ENCODE data around the gene CCDC85C.

Gene CCDC85C

DNA sequence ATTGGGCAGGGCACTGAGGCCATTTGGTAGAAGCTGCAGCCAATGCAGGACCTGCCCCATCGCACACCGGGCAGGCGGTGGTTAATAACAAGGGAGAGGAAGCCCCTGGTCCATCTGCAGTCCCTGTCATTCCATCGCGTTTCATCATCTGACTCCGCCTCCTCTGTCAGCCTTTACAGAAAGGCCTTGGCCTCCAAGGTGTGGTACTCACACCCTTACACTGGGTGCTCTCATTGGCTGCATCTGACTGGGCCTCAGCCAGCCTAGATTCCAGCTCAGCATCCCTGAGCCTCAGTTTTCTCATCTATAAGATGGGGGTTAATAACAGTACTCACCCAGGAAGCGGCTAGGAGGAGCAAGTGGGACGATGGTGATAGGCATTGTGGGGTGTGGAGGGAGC is 26.2 kb upstream of the CCDC85C start:
- DNase-seq (ENCODE audit: low read depth, low spot score): no peak

- DNase-seq (ENCODE audit: low read depth, low spot score): peak; percentile 32
Measured at GRCh38 chr14:99628887-99629618, 25.0 kb upstream of the CCDC85C start.

- DNase-seq (ENCODE audit: low read depth, low spot score): no peak
Measured at GRCh38 chr14:99627510-99628381, 23.7 kb upstream of the CCDC85C start.

GRCh38 chr14:99627100-99627499 is 23.1 kb upstream of the CCDC85C start:
- no peak for DNase-seq (ENCODE audit: low read depth, low spot score)

DNA sequence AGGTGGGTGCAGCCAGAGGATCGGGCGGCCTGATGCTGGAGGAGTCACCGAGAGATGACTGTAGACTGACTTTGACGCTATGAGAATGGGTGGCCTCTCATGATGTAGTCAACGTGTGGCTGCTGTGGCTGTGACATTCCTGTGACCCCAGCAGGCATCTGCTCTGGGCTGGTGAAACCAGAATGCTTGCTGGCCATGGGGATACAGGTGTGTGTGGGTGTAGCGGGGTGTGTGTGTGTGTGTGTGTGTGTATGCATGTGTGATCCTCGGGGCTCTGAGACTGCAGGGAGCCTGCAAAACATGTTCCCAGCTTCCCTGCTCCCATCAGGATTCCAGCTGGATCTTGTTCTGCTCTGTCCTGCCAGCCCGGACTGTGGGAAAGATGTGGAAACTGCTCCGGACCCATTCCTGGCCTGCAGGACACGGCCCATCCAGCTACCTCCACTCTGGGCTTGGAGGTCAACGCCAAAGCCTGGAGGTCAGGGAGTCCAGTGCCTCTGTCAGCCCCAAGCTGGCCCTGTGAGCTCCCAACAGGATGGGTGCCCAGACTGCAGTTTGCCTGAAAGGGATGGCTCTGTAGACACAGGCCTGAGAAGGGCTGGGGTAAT is 22.1 kb upstream of the CCDC85C start:
- no peak for DNase-seq (ENCODE audit: low read depth, low spot score)

DNA sequence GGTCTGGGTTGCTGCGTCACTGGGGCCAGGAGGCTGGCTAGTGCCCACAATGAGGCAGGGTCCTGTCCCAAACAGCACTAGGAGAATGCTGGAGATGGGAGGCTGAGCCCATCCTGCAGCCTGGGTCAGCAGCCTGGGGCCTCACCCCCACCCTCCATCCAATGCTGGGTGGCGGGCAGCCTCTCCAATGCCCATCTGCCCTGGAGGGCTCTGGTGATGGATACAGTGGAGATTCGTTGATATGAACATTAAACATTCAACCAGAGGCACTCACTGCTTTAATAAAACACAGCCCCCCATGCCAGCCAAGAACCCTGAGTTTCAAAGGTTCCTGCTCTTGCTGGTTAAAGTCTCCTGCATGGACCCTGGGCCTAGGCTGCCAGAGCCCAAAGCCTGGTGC is 21.5 kb upstream of the CCDC85C start:
- no peak for DNase-seq (ENCODE audit: low read depth, low spot score)

DNA sequence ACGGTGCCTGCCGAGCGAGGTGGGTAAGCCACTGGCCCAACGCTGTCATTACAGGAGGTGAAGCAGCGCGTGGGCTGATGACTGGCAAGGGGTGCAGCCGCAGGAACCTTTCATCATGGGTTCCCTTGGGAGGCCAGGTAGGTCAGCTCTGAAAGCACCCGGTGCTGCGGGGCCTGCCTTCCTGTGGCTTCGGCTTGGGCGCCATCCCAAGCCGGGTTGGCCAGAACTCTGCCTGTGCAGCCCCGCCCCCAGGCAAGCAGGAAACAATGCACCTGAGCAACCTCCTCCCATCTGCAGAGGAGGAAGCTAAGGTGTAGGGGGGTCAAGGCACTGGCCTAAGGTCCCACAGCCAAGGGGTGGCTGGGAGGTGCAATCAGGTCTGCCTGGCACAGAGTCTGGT is 21.0 kb upstream of the CCDC85C start:
- no peak for DNase-seq (ENCODE audit: low read depth, low spot score)

GRCh38 chr14:99624024-99624423 is 20.0 kb upstream of the CCDC85C start:
- no peak for DNase-seq (ENCODE audit: low read depth, low spot score)

GRCh38 chr14:99621948-99622347 is 17.9 kb upstream of the CCDC85C start:
- no peak for DNase-seq (ENCODE audit: low read depth, low spot score)

- DNase-seq (ENCODE audit: low read depth, low spot score): no peak
Measured at GRCh38 chr14:99619835-99620834, 16.1 kb upstream of the CCDC85C start.

DNA sequence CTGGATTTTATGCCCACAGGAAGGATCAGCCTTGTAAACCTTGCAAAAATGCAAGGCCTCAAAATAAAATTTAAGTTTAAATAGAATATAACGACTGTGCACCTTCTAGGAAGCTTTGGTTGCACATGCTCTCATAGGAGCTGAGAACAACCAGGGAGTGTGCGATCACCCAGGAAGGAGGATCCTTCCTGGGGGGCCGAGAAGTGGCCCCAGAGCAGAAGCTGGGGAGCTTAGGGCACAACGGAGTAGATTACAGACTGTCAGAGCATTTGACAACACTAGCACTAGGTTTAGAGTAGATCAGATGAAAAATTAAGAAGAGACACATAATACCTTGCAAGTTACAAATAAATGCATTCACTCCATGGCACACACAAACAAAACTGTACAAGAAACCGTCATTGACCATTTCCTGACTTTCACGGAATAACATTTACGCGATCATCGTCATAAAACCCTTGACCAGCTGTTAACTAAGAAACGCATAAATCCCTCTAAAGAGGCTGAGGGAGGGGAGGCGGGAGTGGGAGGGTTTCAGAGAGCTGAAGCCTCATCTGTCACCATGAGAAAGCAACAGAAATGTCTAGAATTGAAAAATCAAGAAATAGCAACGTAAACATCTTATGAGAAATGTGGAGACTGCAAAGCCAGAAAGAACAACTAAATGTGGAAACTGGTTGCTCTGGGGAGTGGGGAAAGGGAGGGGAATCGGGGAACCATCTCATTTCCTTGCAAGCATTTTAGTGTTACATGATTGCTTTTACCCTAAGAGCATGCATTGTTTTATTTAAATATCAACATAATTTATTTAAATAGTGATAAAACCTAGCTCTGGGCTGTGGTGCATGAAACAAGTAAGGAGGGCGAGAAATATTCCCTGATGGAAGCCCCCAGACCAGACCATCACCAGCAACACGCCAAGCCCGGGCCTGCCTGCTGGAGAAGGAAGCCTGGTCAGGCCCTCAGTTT is 13.1 kb upstream of the CCDC85C start:
- DNase-seq (ENCODE audit: low read depth, low spot score): no peak

- no peak for DNase-seq (ENCODE audit: low read depth, low spot score)
Measured at GRCh38 chr14:99615497-99616157, 11.6 kb upstream of the CCDC85C start.

DNA sequence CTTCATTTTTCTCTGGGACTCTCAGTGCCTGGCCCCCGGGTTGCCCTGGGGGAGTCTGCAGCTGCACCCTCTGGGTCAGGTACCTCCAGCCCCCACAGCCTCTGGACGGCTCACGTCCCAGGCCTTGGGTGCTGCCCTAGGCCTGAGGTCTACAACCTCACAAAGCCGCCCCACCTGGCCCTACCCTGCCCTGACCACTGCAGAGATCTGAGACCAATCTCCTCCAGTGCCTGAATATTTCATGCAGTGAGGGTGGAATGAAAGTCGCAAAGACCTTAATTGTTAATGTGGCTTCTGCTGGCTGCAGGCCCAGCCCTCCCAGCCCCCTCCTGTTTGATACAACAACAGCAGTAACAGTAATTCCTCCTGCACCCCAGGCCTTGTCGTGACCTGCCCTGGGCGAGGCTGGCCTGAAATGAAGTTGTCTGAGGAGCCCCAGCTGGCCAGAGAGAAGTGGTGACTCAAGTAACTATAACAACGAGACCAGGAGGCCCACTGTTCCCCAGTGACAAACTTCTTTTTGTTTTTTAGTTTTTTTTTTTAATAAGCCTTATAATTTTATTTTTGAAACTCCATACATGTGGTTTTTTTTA is 8.8 kb upstream of the CCDC85C start:
- no peak for DNase-seq (ENCODE audit: low read depth, low spot score)

- DNase-seq (ENCODE audit: low read depth, low spot score): no peak
Measured at GRCh38 chr14:99612071-99612737, 8.2 kb upstream of the CCDC85C start.

- no peak for DNase-seq (ENCODE audit: low read depth, low spot score)
Measured at GRCh38 chr14:99611646-99612045, 7.6 kb upstream of the CCDC85C start.

DNA sequence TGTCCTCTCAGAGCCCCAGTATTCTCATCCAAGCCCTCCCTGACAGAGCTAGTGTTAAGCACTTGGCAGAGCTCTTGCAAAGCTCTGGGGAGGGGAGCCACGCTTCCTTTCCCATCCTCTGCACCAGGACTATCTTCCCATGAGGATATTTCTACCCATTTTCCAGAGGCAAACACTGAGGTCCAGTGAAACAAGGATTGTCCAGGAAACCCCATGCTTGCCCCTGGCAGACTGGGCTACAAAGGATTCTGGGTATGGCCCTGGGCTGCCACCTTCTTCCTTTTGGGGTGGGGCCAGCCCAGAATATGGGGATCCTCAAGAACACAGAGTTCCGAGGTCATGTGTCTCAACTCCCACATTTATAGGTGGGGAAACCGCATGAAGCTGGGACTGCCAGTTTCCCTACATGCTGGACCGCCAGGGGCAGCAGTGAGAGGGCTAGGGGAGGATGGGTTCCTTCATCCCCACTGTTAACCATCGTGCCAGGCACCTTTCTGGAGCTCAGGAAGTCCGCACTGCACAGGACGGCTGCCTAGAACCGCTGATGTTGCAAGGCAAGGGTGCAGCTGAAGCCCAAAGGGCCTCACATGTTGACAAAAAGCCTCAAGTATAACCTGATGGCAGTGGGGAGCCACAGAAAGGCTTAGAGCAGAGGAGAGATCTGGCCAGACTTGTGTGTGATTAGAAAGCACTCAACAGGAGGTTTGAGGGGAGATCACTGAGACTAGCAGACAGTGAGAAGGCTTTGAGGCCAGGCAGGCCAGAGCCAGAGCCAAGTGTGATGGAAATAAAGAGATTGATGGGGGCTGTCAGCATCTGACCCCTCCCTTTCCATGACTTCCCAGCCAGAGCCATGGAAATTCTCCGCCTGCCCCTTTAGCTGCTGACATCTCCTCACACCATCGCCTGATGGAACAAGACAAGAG is 5.5 kb upstream of the CCDC85C start:
- no peak for DNase-seq (ENCODE audit: low read depth, low spot score)

GRCh38 chr14:99608591-99608990 is 4.6 kb upstream of the CCDC85C start:
- no peak for DNase-seq (ENCODE audit: low read depth, low spot score)

- DNase-seq (ENCODE audit: low read depth, low spot score): no peak
Measured at GRCh38 chr14:99606359-99606758, 2.4 kb upstream of the CCDC85C start.
